GM21447 (cell line): ENCODE measurements around the gene IQSEC1.

Source experiments
- ATAC-seq: cut with Tn5 transposase; IDR thresholded peaks from one replicate; pipeline ENCODE4 v1.9.1; 2021; ENCODE audit not compliant: unreplicated experiment

Gene IQSEC1

GRCh38 chr3:12852201-12852600, 221.0 kb downstream of the IQSEC1 start:
- ATAC-seq = no peak
